Liver (tissue), 9 donors: ENCODE results near the gene RSRC1. TPM values are rescaled to one million over a fixed set of nuclear protein-coding genes. Genes with fewer than 3 reads are reported as not detected.

Experiments
- DNase-seq: peaks from one replicate; pipeline ENCODE4 v3.0.0-alpha.2; 2017; ENCODE audit warnings: low spot score
- H3K27ac ChIP-seq, 2 donors: one replicate each; pipeline ENCODE4 v1.7.0; 2013; ENCODE audit warnings: inconsistent platforms in 2 of 2, low read length in 2 of 2, control low read depth in 1 of 2, low read depth in 1 of 2, mild to moderate bottlenecking in 1 of 2
- H3K27me3 ChIP-seq, 4 donors: one replicate each; pipeline versions ENCODE4 v1.6.1 to v1.7.0; 2013; ENCODE audit warnings: low read length in 3 of 4, inconsistent platforms in 1 of 4, mild to moderate bottlenecking in 1 of 4, moderate library complexity in 1 of 4; ENCODE audit not compliant: control insufficient read depth in 4 of 4, insufficient read depth in 4 of 4
- H3K36me3 ChIP-seq, 4 donors: one replicate each; pipeline versions ENCODE4 v1.6.1 to v1.7.0; 2013; ENCODE audit warnings: low read length in 3 of 4, mild to moderate bottlenecking in 3 of 4, low read depth in 1 of 4, moderate library complexity in 1 of 4; ENCODE audit not compliant: control insufficient read depth in 4 of 4, insufficient read depth in 3 of 4
- H3K4me1 ChIP-seq, 4 donors: one replicate each; pipeline versions ENCODE4 v1.6.1 to v1.7.0; 2013; ENCODE audit warnings: low read length in 3 of 4, mild to moderate bottlenecking in 3 of 4, moderate library complexity in 1 of 4; ENCODE audit not compliant: control insufficient read depth in 4 of 4, insufficient read depth in 4 of 4
- H3K4me3 ChIP-seq, 3 donors: one replicate each; pipeline versions ENCODE4 v1.6.1 to v1.7.0; 2013; ENCODE audit warnings: low read length in 3 of 3, control low read depth in 1 of 3, low read depth in 1 of 3, mild to moderate bottlenecking in 1 of 3
- H3K9ac ChIP-seq, 2 donors: one replicate each; pipeline ENCODE4 v1.7.0; 2013; ENCODE audit warnings: low read length in 2 of 2, mild to moderate bottlenecking in 2 of 2, moderate library complexity in 2 of 2, control low read depth in 1 of 2, low read depth in 1 of 2
- H3K9me3 ChIP-seq, 4 donors: one replicate each; pipeline versions ENCODE4 v1.6.1 to v1.7.0; 2013; ENCODE audit warnings: low read length in 3 of 4; ENCODE audit not compliant: control insufficient read depth in 4 of 4
- EGR1 ChIP-seq, 2 donors: IDR thresholded peaks; 2 replicates each; pipeline ENCODE4 v1.6.1; 2016 to 2018; ENCODE audit warnings: antibody characterized with exemption in 2 of 2, low read depth in 2 of 2
- FOXA1 ChIP-seq: IDR thresholded peaks from 2 replicates; pipeline ENCODE4 v1.6.1; 2016; ENCODE audit warnings: antibody characterized with exemption
- FOXA2 ChIP-seq: IDR thresholded peaks from 2 replicates; pipeline ENCODE4 v1.6.1; 2016; ENCODE audit warnings: antibody characterized with exemption
- HNF4A ChIP-seq, 2 donors: conservative IDR thresholded peaks; 2 replicates each; pipeline ENCODE4 v1.6.1; 2016; ENCODE audit warnings: antibody characterized with exemption in 2 of 2, mild to moderate bottlenecking in 2 of 2
- HNF4G ChIP-seq: IDR thresholded peaks from 2 replicates; pipeline ENCODE4 v1.6.1; 2016; ENCODE audit warnings: antibody characterized with exemption
- JUND ChIP-seq, 2 donors: IDR thresholded peaks; 2 replicates each; pipeline ENCODE4 v1.6.1; 2016; ENCODE audit warnings: antibody characterized with exemption in 2 of 2
- NR2F2 ChIP-seq: IDR thresholded peaks from 2 replicates; pipeline ENCODE4 v1.6.1; 2016; ENCODE audit warnings: antibody characterized with exemption
- RAD21 ChIP-seq, 2 donors: IDR thresholded peaks; 2 replicates each; pipeline ENCODE4 v1.6.1; 2016; ENCODE audit warnings: antibody characterized with exemption in 2 of 2, mild to moderate bottlenecking in 2 of 2
- SP1 ChIP-seq: IDR thresholded peaks from 2 replicates; pipeline ENCODE4 v1.6.1; 2018; ENCODE audit warnings: antibody characterized with exemption, mild to moderate bottlenecking
- WGBS: extraction: QIAGEN DNeasy Blood & Tissue Kit; methylation state at CpG from one replicate; pipeline ENCODE4 v1.1.7; 2013; 5-methylcytosine and 5-hydroxymethylcytosine counted together
- polyA plus RNA-seq, 2 donors: library from polyadenylated mRNA; stranded (reverse) in 1 of 2; unstranded in 1 of 2; fragments of 200-250 nt in 1 of 2; fragments of >200 nt in 1 of 2; fragmentation: Nextera tagmentation in 1 of 2; extraction: Ambion mirVana in 1 of 2; gene quantifications; one replicate each; pipeline versions ENCODE4 v1.2.1 to v1.2.3, GENCODE V29; 2013 to 2015
- total RNA-seq, 2 donors: library from RNA; depleted of rRNA; stranded (reverse); fragments of >200 nt; gene quantifications; one replicate each; pipeline ENCODE4 v1.2.3, GENCODE V29; 2014
- TF ChIP-seq, protein P1 (sequence below): fragments of 150-350 bp; IDR thresholded peaks from 2 replicates; pipeline ENCODE4 v1.5.1; 2017; ENCODE audit warnings: improper control_type of control experiment, low read depth, low read length; ENCODE audit not compliant: missing input control
- TF ChIP-seq, protein P2 (sequence below): IDR thresholded peaks from 2 replicates; pipeline ENCODE4 v1.6.1; 2016; ENCODE audit warnings: antibody characterized with exemption
- TF ChIP-seq, protein P3 (sequence below): IDR thresholded peaks from 2 replicates; pipeline ENCODE4 v1.6.1; 2016; ENCODE audit warnings: antibody characterized with exemption, mild to moderate bottlenecking
- TF ChIP-seq, protein P4 (sequence below): IDR thresholded peaks from 2 replicates; pipeline ENCODE4 v1.6.1; 2016; ENCODE audit warnings: antibody characterized with exemption
- donor health status: healthy.
- donor health status: healthy.
- donor health status: healthy.
- donor health status: healthy.
- donor health status: healthy.

RSRC1 gene
- total and polyA plus RNA-seq, 4 donors = 7.2 to 30.3 (median 20.7) TPM

DNA sequence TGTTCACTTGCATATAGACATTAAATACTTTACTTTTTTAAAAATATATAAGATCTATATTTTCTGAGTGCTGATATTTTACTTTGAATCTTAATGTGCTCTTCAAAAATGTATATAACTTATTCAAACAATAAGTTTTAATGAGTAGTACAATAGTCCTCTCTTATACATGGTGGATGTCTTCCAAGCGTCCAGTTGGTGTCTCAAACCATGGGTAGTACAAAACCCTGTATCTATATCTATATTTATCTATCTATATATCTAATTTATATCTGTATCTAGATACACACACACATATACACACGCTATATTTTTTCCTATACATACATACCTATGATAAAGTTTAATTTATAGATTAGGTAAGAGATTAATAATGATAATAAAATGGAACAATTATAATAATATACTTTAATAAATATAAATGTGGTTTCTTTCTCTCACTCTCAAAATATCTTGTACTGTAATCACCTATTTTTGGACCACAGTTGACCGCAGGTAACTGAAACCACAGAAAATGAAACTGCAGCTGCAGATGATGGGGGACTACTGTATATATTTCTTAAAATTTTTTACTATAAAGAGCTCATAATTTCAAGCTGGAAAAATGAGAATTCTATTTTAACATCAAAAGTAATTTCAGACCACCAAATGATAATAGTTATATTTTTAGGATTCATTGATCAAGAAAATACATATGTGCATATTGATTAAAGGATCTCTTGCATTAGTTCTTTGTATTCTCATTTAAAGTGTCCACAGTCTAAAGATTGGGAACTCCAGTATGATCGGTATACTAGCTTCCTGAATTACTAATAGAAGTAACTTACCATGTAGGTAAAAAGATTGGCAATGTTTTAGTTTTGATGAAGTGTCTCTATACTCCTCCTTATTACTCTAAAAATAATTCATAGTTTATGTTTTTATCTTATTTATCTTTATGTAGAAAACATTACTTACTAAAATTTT lies 246.0 kb downstream of the RSRC1 start:
- Histone ChIP-seq H3K36me3 (no peaks in the 10 kb centered on the region), H3K27me3 (no peaks in the 10 kb centered on the region), H3K9ac (no peak overlapping the region), H3K9me3 (no peaks in the 10 kb centered on the region), H3K27ac (no peak overlapping the region), H3K4me1 (no peaks in the 10 kb centered on the region), H3K4me3 (no peak overlapping the region)
- DNase-seq = no peak
- TF ChIP-seq, protein P1, sequence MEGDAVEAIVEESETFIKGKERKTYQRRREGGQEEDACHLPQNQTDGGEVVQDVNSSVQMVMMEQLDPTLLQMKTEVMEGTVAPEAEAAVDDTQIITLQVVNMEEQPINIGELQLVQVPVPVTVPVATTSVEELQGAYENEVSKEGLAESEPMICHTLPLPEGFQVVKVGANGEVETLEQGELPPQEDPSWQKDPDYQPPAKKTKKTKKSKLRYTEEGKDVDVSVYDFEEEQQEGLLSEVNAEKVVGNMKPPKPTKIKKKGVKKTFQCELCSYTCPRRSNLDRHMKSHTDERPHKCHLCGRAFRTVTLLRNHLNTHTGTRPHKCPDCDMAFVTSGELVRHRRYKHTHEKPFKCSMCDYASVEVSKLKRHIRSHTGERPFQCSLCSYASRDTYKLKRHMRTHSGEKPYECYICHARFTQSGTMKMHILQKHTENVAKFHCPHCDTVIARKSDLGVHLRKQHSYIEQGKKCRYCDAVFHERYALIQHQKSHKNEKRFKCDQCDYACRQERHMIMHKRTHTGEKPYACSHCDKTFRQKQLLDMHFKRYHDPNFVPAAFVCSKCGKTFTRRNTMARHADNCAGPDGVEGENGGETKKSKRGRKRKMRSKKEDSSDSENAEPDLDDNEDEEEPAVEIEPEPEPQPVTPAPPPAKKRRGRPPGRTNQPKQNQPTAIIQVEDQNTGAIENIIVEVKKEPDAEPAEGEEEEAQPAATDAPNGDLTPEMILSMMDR = no peak
- no peak for TF ChIP-seq HNF4G
- TF ChIP-seq, protein P2, sequence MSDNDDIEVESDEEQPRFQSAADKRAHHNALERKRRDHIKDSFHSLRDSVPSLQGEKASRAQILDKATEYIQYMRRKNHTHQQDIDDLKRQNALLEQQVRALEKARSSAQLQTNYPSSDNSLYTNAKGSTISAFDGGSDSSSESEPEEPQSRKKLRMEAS = no peak
- TF ChIP-seq NR2F2 = no peak
- TF ChIP-seq, protein P3, sequence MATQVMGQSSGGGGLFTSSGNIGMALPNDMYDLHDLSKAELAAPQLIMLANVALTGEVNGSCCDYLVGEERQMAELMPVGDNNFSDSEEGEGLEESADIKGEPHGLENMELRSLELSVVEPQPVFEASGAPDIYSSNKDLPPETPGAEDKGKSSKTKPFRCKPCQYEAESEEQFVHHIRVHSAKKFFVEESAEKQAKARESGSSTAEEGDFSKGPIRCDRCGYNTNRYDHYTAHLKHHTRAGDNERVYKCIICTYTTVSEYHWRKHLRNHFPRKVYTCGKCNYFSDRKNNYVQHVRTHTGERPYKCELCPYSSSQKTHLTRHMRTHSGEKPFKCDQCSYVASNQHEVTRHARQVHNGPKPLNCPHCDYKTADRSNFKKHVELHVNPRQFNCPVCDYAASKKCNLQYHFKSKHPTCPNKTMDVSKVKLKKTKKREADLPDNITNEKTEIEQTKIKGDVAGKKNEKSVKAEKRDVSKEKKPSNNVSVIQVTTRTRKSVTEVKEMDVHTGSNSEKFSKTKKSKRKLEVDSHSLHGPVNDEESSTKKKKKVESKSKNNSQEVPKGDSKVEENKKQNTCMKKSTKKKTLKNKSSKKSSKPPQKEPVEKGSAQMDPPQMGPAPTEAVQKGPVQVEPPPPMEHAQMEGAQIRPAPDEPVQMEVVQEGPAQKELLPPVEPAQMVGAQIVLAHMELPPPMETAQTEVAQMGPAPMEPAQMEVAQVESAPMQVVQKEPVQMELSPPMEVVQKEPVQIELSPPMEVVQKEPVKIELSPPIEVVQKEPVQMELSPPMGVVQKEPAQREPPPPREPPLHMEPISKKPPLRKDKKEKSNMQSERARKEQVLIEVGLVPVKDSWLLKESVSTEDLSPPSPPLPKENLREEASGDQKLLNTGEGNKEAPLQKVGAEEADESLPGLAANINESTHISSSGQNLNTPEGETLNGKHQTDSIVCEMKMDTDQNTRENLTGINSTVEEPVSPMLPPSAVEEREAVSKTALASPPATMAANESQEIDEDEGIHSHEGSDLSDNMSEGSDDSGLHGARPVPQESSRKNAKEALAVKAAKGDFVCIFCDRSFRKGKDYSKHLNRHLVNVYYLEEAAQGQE = no peak
- no peak for TF ChIP-seq FOXA2
- no peak for TF ChIP-seq HNF4A (conservative IDR thresholded peaks at IDR 0.05)
- no peak for TF ChIP-seq SP1
- TF ChIP-seq RAD21 (IDR thresholded peaks at IDR 0.05) = no peak
- TF ChIP-seq, protein P4, sequence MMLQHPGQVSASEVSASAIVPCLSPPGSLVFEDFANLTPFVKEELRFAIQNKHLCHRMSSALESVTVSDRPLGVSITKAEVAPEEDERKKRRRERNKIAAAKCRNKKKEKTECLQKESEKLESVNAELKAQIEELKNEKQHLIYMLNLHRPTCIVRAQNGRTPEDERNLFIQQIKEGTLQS = no peak
- no peak for TF ChIP-seq FOXA1
- no peak for TF ChIP-seq EGR1 (IDR thresholded peaks at IDR 0.05; ENCODE audit: low read depth in 2 of 2)
- TF ChIP-seq JUND (IDR thresholded peaks at IDR 0.05) = no peak
- WGBS = 94% methylated on average over 4 of the region's 4 CpGs

DNA sequence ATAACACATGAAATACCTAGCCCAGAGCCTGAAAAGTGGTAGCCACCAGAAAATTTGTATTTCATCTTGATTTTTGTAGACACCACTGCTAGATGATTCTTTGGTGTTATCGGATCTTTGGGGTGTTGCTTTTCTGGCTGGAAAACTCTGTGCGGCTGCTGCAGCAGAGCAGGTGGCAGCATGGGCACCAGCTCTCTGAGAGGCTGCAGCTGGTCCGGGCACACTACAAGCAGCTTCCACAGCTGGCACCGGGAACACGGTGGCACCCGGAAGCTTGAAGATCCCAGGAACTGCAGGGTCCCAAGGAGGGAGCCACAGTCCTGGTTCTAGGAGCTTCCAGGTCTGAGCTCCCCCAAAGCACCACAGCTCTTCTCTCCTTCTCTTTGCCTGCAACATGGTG lies 249.4 kb downstream of the RSRC1 start:
- 86% methylated on average over 6 of the region's 6 CpGs for WGBS
- Histone ChIP-seq H3K36me3 (no peaks in the 10 kb centered on the region), H3K9me3 (no peaks in the 10 kb centered on the region), H3K27ac (no peak overlapping the region), H3K9ac (no peak overlapping the region), H3K4me1 (no peaks in the 10 kb centered on the region), H3K27me3 (no peaks in the 10 kb centered on the region), H3K4me3 (no peak overlapping the region)
- TF ChIP-seq FOXA2 = no peak
- DNase-seq = no peak
